ENCODE data around the gene PRDM12.

- TF ChIP-seq POLR2A (IDR thresholded peaks at IDR 0.05) (no peak), CTCF (IDR thresholded peaks at IDR 0.05) (no peak), POLR2AphosphoS5 (IDR thresholded peaks at IDR 0.05) (no peak)
Observed at GRCh38 chr9:130665431-130666392, 1.3 kb downstream of the PRDM12 start.

Measured in breast epithelium (tissue), 3 donors.